ENCODE measurements around the gene SMG9.

- TF ChIP-seq HDGF (IDR thresholded peaks at IDR 0.05; ENCODE audit: borderline replicate concordance) (no peak), SP1 (IDR thresholded peaks at IDR 0.05) (no peak), FOXM1 (IDR thresholded peaks at IDR 0.05; ENCODE audit: borderline replicate concordance) (no peak), TARDBP (IDR thresholded peaks at IDR 0.05) (no peak), SUZ12 (IDR thresholded peaks at IDR 0.05) (no peak), BHLHE40 (IDR thresholded peaks at IDR 0.05; ENCODE audit: borderline replicate concordance) (no peak), LEF1 (IDR thresholded peaks at IDR 0.05; ENCODE audit: borderline replicate concordance) (no peak), ZNF384 (IDR thresholded peaks at IDR 0.05) (no peak), ELF4 (IDR thresholded peaks at IDR 0.05) (no peak), FOXK2 (IDR thresholded peaks at IDR 0.05) (no peak), ARNT (IDR thresholded peaks at IDR 0.05) (no peak), CTBP1 (IDR thresholded peaks at IDR 0.05; ENCODE audit: borderline replicate concordance) (no peak)
Observed at GRCh38 chr19:43694553-43694952, 60.2 kb downstream of the SMG9 start.

All from HEK293T (cell line).